Stimulated activated CD4-positive, alpha-beta T cell treated with anti-CD3 and anti-CD28 coated beads, TNF-alpha, amount 100 ng/mL, for 4 hours (primary cell): ENCODE measurements around the gene GPD2.
"Not testable (repeated sequence)": the region's sequence is repeated elsewhere in the genome, so short reads cannot be mapped to it uniquely, and the experiment has no call there.

Experiments
- DNase-seq, 3 experiments: peaks; one replicate each; pipeline ENCODE4 v3.0.0-alpha.2; 2020; ENCODE audit warnings: low read depth in 3 of 3

Gene GPD2

GRCh38 chr2:156528583-156528982 is 92.4 kb downstream of the GPD2 start:
- not testable (repeated sequence) for DNase-seq

DNA sequence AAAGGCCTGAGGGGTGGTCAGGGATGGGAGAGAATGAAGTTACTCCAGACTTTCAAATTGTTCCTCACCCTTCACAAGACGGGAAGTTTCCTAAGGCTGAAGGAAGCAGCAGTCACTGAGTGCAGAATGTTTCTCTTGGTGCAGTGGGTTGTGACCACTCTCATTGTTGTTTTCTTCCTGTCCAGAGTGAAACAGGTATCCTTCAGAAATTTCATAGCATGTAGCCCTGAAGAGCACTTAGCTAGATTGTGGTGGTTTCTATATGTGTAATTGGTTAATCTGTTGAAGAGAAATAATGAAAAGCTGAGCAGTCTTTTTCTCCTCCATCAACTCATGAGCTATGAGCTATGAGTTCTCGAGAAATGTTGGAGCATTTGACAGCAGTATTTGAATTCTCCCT is 96.8 kb downstream of the GPD2 start:
- DNase-seq: no peak

DNA sequence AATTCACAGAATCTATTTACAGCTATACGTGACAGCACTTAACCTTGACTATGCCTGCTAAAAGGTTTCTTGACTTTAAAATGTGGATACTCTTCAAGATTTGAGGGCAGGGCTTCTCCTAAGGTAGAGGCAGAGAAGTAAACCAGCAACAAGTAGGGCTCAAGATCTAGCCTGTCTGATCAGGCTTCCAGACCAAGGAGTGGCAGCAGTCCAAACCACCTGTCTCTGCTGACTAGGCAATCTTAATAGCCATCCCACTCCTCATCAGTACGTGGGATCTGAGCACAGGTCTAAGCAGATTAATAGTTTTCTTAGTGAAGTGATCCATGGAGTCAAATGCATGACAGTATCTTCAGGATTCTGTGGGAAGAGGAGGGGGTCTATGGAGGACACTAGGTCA is 100.4 kb downstream of the GPD2 start:
- DNase-seq: no peak

DNA sequence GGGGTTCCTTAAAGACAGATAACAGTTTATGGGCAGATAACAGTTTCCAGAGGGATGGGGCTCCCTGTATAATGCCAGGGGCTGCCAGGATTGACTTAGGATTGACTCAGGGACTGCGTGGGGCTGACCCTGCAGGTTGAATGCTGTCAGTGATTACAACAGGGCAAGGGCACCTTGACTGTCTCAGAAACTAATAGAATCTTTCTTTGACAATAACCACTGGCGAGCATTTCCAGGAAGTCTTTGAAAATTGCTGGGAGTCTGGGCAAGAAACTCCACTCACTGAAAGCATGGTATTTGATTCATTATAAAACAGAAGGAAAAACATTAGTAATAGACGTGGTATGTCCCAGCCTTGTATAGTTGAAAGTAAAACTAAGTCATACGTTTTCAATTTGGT is 101.0 kb downstream of the GPD2 start:
- DNase-seq: no peak

DNA sequence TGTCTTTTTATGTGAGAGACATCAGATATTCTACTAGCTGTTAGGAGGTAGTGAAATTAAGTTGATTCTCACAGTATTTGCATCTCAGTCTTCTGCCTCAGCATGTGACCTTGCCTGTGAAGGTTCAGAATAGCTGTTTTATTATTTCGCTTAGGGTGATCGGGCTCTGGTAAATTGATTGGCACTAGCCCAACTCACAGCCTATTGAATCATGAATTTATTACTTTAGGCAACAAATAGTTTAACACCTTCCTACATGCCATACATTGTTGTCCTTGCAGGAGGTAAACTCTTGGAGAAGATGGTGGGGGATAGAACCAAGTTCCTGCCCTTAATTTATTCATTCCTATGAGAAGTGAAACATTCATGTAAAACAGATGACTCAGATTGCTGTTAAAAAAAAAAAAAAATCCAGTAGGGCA is 101.9 kb downstream of the GPD2 start:
- no peak for DNase-seq

GRCh38 chr2:156539086-156539860 is 103.1 kb downstream of the GPD2 start:
- no peak for DNase-seq

- no peak for DNase-seq
Observed at GRCh38 chr2:156540706-156541105, 104.5 kb downstream of the GPD2 start.

DNA sequence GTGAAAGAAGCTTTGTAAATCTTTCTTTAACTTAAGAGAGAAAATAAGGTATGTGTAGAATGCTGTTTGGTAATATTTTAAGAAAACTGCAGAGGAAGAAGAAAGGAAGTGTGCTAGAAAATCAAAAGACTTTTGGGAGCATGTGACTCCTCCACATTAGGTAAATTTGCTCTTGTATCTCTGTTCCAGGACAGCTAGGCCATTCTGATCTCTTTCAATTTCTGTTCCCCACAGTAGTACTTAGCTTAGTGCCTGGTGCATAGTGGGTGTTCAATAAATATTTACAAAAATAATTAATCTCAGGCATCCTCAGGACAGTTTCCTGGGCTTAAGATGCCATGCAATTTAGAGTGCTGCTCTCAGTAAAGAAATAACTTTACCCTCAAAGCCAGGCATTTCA is 105.0 kb downstream of the GPD2 start:
- DNase-seq: no peak

- no peak for DNase-seq
Observed at GRCh38 chr2:156541706-156542105, 105.5 kb downstream of the GPD2 start.

GRCh38 chr2:156548413-156548812 is 112.2 kb downstream of the GPD2 start:
- no peak for DNase-seq

DNA sequence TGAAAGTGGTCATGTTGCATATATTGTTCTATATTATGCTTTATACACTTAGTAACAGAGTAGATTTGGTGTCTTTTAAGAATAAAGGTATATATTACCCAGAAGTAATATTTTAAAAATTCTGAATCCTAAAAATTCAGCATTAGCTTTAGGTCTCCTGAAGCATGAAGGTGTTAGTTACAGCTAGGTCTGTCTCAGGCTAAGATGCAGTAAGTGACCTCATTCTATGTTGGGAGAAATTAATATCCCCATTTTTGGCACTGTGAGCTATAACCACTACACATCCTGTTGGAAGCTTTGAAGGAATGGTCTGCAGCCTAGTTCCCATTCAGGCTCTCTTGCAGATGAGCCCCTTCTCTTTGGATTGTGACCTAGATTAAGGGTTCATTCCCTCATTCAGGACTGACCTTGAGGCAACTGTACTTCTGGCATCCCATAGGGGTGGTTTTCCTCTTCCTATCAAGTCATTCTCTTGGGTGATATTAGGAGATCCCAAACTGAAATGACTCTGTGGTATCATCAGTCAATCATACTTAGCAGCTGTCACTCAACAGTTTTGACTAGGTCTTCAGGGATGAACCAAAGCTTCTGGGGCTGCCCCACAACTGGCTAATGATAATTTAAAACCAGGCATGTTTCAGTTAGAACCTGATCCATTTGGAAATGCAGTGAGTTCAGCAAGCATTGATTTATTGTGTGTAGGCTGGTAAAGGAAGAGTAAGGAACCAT is 117.7 kb downstream of the GPD2 start:
- no peak for DNase-seq

DNA sequence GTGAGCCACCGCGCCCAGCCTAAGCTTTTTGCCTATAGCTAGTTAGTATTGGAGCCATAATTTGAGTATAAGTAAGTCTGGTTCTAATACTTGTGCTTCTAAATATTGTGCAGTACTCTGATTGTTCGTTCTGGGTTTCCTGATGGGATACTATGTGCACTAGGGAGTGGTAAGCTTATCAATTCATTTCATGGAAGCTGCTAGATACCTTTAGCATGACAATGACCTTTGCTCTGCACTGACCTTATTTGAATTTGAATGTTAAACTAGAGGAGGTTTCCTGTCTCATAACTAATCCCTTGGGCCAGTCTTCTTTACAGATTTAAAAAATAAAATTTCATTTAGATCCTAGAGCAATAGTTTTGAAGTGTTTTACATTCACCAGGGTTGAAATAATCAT is 125.1 kb downstream of the GPD2 start:
- no peak for DNase-seq

- DNase-seq: no peak
Observed at GRCh38 chr2:156562124-156562523, 125.9 kb downstream of the GPD2 start.

DNA sequence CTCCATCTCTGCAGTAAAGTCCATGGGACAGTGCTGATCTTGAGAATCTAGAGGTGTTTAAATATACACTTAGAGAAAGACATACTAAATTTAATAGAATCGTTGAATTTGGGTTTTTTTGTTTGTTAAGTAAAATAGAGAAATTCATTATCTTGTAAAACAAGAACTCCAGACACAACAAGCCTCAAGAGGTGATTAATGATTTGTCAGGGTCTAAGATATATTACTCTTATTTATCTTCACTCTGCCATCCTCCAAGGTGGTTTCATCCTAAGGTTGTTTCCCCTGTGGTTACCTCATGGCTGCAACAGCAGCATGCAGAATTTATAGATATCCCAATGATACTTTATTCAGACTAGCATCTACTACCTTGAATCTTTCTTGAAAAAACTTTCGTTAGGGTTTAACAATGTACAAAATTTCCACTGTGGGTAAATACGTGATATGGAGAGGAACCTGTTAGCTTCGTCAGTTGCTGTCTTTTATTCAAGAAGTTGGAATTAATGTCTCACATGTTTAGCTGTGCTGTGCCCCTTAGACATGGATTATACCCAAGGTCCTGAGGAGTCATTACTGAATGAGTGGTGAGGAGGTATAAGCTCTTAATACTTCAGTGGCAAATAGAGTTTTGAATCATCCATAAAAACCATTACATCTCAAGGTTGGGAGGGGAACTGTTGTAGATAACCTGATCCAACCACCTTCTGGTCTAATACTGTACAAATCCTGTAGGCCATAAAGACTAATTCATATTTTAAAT is 128.0 kb downstream of the GPD2 start:
- DNase-seq: no peak

- no peak for DNase-seq
Observed at GRCh38 chr2:156565066-156565710, 129.0 kb downstream of the GPD2 start.

- DNase-seq: no peak
Observed at GRCh38 chr2:156573710-156574109, 137.5 kb downstream of the GPD2 start.

GRCh38 chr2:156574112-156574511 is 137.9 kb downstream of the GPD2 start:
- DNase-seq: no peak

DNA sequence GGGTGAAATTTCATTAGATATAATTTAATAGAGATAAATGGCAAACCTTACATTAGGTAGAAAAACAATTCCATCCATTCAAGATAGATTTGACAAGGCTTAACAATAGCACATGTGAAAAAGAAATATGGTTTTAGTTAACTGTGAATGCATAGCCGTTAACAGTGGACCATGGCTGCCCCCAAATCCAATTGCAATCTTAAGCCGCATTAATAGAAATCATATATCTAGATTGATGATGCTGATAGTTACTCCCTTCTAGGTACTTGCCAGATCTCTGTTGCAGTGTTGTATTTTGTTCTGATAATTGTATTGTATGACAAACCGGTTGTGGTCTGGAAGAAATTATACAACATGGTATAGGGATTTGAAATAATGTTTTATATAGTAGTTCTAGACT is 139.8 kb downstream of the GPD2 start:
- no peak for DNase-seq

- DNase-seq: no peak
Observed at GRCh38 chr2:156580501-156580900, 144.3 kb downstream of the GPD2 start.

GRCh38 chr2:156581280-156581679 is 145.1 kb downstream of the GPD2 start:
- DNase-seq: no peak

DNA sequence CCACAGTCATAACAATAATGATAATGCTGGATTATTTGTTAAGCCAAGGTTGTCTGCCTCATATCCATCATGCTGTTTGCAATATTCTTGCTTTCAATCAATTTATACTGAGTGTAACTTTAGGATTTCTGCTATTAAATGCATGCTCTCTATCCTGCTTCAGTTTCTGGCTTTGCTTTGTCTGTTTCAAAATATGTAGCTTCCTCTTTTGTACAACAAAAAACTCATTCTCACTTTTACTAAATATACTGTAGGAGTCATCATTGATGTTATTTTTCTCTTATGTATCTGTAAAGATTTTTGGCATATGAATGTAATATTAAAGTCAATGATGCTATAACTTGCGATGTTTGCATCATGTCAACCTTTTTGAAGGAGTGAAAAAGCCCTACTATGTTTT is 149.3 kb downstream of the GPD2 start:
- no peak for DNase-seq

GRCh38 chr2:156586621-156587020 is 150.4 kb downstream of the GPD2 start:
- no peak for DNase-seq
